HL-60 (cell line): ENCODE results near the gene CACTIN.
A peak's percentile ranks its signal among the peaks of the same experiment; 100 is the strongest.

ENCODE experiments used
- GABPA ChIP-seq: IDR thresholded peaks from 2 replicates; pipeline ENCODE4 v1.6.1; 2012; ENCODE audit warnings: low read depth
- POLR2AphosphoS5 ChIP-seq: IDR thresholded peaks from 2 replicates; pipeline ENCODE4 v1.6.1; 2012; ENCODE audit warnings: low read depth
- SPI1 ChIP-seq: IDR thresholded peaks from 2 replicates; pipeline ENCODE4 v1.6.1; 2012; ENCODE audit warnings: low read depth, mild to moderate bottlenecking, borderline replicate concordance
- TF ChIP-seq, protein P1 (sequence below): IDR thresholded peaks from one replicate; pipeline ENCODE4 v1.5.1; 2011; ENCODE audit warnings: low read length, control low read depth, inconsistent platforms; ENCODE audit not compliant: insufficient read depth
- TF ChIP-seq, protein P2 (sequence below): IDR thresholded peaks from 2 replicates; pipeline ENCODE4 v1.6.1; 2012; ENCODE audit warnings: low read depth; ENCODE audit not compliant: insufficient replicate concordance

DNA sequence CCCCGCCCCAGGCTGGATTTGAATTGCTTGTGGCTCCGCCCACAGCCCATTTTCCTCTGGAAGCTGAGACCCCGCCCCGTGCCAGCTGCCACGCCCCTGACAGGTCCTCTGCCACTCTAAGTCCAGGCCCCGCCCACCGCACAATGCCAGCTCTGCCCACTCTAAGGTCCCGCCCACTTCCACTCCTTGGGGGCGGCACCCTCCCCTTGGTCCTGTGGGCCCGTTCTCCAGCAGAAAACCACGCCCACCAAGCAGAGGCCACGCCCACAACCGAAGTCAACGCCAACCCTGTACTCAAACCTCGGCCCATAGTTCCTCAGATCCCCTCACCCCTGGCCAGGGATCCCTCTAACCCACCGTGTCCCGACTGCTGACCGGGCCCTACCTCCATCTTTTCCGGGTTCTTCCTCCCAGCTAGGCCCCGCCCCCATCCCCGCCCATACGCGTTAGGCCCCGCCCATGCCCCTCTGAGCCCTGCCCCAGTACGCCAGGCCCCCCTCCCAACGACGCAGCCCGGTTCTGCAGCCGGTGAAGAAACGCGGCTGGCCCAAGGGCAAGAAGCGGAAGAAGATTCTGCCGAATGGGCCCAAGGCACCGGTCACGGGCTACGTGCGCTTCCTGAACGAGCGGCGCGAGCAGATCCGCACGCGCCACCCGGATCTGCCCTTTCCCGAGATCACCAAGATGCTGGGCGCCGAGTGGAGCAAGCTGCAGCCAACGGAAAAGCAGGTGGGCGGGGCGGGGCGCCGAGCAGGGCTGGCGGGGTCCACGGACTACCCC is 52.5 kb downstream of the CACTIN start:
- TF ChIP-seq, protein P1, sequence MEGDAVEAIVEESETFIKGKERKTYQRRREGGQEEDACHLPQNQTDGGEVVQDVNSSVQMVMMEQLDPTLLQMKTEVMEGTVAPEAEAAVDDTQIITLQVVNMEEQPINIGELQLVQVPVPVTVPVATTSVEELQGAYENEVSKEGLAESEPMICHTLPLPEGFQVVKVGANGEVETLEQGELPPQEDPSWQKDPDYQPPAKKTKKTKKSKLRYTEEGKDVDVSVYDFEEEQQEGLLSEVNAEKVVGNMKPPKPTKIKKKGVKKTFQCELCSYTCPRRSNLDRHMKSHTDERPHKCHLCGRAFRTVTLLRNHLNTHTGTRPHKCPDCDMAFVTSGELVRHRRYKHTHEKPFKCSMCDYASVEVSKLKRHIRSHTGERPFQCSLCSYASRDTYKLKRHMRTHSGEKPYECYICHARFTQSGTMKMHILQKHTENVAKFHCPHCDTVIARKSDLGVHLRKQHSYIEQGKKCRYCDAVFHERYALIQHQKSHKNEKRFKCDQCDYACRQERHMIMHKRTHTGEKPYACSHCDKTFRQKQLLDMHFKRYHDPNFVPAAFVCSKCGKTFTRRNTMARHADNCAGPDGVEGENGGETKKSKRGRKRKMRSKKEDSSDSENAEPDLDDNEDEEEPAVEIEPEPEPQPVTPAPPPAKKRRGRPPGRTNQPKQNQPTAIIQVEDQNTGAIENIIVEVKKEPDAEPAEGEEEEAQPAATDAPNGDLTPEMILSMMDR: no peak
- TF ChIP-seq, protein P2, sequence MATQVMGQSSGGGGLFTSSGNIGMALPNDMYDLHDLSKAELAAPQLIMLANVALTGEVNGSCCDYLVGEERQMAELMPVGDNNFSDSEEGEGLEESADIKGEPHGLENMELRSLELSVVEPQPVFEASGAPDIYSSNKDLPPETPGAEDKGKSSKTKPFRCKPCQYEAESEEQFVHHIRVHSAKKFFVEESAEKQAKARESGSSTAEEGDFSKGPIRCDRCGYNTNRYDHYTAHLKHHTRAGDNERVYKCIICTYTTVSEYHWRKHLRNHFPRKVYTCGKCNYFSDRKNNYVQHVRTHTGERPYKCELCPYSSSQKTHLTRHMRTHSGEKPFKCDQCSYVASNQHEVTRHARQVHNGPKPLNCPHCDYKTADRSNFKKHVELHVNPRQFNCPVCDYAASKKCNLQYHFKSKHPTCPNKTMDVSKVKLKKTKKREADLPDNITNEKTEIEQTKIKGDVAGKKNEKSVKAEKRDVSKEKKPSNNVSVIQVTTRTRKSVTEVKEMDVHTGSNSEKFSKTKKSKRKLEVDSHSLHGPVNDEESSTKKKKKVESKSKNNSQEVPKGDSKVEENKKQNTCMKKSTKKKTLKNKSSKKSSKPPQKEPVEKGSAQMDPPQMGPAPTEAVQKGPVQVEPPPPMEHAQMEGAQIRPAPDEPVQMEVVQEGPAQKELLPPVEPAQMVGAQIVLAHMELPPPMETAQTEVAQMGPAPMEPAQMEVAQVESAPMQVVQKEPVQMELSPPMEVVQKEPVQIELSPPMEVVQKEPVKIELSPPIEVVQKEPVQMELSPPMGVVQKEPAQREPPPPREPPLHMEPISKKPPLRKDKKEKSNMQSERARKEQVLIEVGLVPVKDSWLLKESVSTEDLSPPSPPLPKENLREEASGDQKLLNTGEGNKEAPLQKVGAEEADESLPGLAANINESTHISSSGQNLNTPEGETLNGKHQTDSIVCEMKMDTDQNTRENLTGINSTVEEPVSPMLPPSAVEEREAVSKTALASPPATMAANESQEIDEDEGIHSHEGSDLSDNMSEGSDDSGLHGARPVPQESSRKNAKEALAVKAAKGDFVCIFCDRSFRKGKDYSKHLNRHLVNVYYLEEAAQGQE: no peak
- 0 out of 2 replicates have a peak, but pooled peaks have one; percentile 44 for TF ChIP-seq POLR2AphosphoS5
- TF ChIP-seq GABPA: no peak
- TF ChIP-seq SPI1: no peak; the same call in 1 of the 2 replicates
